ENCODE measurements around the gene NDUFA5.

Gene NDUFA5

DNA sequence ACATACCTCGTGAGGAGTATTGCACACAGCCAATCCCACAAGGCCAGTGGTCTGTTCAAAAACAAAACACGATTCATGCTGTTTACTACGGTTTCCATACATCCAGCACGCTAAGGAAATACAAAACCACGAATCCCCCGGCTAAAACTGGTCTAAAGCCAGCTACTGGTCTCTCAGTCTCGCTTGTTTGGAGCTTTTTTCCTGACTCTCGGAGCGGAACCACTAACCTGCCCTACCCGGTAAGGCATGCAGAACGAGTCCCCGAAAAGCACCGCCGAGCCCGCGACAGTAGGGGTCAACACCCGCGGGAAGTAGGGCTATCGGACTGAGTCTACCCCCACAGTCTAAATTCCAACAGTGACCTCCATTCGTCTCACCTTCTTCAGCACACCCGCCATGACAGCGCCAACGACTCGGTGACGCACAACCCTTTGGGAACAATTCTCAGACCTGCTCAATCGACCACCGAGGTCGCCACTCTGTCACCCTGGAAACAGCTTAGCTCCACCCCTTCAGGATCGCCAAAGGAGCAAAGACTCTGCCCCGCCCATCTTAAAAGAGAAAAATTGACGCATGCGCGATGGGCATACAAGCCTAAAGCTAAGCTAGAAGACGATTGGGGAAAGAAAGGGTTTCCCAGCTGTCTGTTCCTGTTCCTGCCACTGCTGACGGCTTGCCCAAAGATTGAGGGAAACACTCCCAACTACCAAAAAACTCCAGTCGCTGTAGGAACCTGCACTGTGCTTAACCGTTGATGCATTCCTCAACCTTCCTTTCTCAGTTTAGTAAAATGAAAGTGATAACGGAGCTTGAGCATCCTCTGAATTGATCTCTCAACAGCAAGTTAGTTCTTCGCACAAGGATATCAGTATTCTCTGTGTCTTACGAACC lies at the start of gene NDUFA5:
NDUFA5 (minus strand) TSS at position 421 of the 891 bp plus-strand sequence; CDS start at position 398, 23 bp downstream.
- peak within 1 kb of the TSS; percentile 85 to 89 for H3K4me3 ChIP-seq (replicated peaks in 1 of 2; ENCODE audit: low read depth in 2 of 2, low read length in 2 of 2)
- TF ChIP-seq, protein P1, sequence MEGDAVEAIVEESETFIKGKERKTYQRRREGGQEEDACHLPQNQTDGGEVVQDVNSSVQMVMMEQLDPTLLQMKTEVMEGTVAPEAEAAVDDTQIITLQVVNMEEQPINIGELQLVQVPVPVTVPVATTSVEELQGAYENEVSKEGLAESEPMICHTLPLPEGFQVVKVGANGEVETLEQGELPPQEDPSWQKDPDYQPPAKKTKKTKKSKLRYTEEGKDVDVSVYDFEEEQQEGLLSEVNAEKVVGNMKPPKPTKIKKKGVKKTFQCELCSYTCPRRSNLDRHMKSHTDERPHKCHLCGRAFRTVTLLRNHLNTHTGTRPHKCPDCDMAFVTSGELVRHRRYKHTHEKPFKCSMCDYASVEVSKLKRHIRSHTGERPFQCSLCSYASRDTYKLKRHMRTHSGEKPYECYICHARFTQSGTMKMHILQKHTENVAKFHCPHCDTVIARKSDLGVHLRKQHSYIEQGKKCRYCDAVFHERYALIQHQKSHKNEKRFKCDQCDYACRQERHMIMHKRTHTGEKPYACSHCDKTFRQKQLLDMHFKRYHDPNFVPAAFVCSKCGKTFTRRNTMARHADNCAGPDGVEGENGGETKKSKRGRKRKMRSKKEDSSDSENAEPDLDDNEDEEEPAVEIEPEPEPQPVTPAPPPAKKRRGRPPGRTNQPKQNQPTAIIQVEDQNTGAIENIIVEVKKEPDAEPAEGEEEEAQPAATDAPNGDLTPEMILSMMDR (IDR thresholded peaks at IDR 0.05; ENCODE audit: low read depth, low read length): no peak
- DNase-seq (ENCODE audit: low read depth in 2 of 2): peak; percentile 100

DNA sequence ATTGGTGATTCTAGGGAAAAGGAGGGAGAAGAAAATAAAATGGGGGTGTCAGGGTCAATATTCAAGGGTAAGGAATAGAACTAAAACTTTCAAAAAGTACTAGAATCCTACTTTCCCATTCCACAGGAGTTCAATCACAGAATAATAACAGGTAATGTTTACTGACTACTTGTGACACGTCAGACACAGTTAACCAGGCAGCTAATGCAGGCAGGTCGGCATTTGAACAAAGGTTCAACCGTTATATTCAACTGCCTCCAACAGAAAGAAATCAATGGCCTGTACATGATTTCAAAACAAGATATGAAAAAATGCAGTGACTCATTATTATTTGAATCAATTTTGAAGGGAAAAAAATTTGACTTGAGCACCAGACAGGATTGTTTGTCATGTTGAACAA lies 47.1 kb upstream of the NDUFA5 start:
- H3K4me3 ChIP-seq (replicated peaks in 1 of 2; ENCODE audit: low read depth in 2 of 2, low read length in 2 of 2): no peak overlapping the region
- DNase-seq (ENCODE audit: low read depth in 2 of 2): peak in 1 of 2 donors; percentile 8
- TF ChIP-seq, protein P1 (IDR thresholded peaks at IDR 0.05; ENCODE audit: low read depth, low read length): no peak

DNA sequence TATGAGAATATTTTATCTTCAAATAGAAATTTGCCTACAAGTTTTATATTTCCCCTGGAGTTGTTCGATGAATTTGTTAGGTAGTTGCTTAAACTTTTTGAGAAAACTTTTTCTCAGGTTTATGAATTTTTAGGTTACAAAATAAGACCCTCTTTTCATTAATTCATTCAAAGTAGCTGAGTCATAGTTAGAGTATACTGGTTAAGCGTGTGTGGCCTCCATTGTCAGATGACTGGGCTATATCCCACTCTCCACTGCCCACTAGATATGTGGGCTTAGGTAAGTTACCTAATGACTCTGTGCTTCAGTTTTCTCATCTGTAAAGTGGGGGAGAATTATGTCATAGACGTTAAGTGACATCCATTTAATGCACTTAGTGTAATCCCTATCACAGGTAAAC lies 45.0 kb upstream of the NDUFA5 start:
- TF ChIP-seq, protein P1 (IDR thresholded peaks at IDR 0.05; ENCODE audit: low read depth, low read length): no peak
- H3K4me3 ChIP-seq (replicated peaks in 1 of 2; ENCODE audit: low read depth in 2 of 2, low read length in 2 of 2): no peak overlapping the region
- DNase-seq (ENCODE audit: low read depth in 2 of 2): no peak

DNA sequence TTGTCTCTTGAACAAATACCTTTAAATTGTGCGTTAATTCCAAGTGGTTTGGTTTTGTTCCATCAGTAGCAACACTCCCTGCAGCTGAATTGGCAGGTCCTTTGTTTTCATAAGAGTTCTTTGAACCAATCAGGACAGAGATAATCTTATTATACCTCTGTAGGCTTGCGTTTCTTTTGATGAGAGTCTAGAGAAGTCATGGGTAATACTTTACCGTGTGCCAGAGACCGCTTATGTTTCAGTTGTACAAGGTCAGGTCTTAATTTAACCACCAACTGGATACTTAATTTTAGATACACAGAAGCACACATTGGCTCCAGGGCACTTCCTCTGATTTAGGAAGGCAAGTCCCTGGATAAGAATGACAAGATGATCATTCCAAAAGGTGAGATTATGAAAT lies 43.9 kb upstream of the NDUFA5 start, which contains the start of gene ASB15:
ASB15 (plus strand) TSS at position 292 of the 400 bp plus-strand sequence. CDS start 12,682 bp downstream, outside the sequence.
- TF ChIP-seq, protein P1 (IDR thresholded peaks at IDR 0.05; ENCODE audit: low read depth, low read length): no peak
- DNase-seq (ENCODE audit: low read depth in 2 of 2): no peak
- no peak within 1 kb of the TSS for H3K4me3 ChIP-seq (replicated peaks in 1 of 2; ENCODE audit: low read depth in 2 of 2, low read length in 2 of 2)

DNA sequence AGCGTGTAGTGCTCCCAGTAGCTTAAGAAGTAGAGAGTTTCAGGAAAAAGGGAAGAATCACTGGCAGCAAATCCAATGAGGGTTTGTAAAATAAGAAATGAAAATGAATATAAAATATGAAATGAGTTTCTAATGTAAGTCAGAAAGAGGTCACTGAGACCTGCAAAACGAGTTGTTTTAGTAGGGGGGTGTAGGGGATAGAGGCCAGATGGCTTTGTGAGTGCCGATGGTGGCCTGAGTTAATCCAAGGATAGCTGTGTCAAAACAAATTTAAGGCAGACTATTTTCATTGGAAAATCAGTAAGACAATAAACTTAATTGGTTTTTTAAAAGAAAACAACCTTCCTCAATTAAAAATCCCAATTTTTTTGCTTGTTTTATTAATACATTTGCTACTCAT lies 43.3 kb upstream of the NDUFA5 start:
- no peak overlapping the region for H3K4me3 ChIP-seq (replicated peaks in 1 of 2; ENCODE audit: low read depth in 2 of 2, low read length in 2 of 2)
- DNase-seq (ENCODE audit: low read depth in 2 of 2): no peak
- TF ChIP-seq, protein P1 (IDR thresholded peaks at IDR 0.05; ENCODE audit: low read depth, low read length): no peak

DNA sequence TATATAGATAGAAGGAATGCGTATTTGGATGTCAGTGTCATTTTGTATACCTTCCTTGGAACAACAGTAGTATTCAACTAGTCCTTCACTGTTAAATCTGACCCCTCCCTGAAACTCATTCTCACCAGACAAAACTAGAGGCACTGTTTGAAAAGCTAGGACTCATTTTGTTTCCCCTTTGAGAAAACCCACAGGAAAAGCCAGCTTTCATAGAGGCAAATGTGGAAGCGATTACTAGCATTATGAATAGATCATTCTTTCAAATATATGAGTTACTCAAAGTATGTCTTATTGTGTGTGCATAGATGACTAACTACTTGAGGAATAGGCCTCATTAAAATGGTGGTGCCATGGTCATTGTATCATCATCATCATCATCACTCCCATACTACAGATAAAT lies 42.1 kb upstream of the NDUFA5 start:
- no peak overlapping the region for H3K4me3 ChIP-seq (replicated peaks in 1 of 2; ENCODE audit: low read depth in 2 of 2, low read length in 2 of 2)
- TF ChIP-seq, protein P1 (IDR thresholded peaks at IDR 0.05; ENCODE audit: low read depth, low read length): no peak
- no peak for DNase-seq (ENCODE audit: low read depth in 2 of 2)

All from cardiac fibroblast (primary cell).